Endothelial cell of umbilical vein (primary cell): ENCODE results near the gene EEF1AKMT3. TPM values are rescaled to one million over a fixed set of nuclear protein-coding genes. Genes with fewer than 3 reads are reported as not detected.

ENCODE experiments used
- BruUV-seq: library from RNA; stranded (reverse); fragments of 400-500 nt; replicated peaks from 2 replicates; lab custom pipeline; 2021; lab: Mats Ljungman, UMichigan
- CTCF ChIA-PET: fragments of 300-600, 350-600 bp; sonication (Branson Sonifier 250); formaldehyde crosslinking; loops from one replicate; lab custom pipeline; 2021; ENCODE audit warnings: antibody characterized with exemption, inconsistent platforms; lab: Charles Lee
- POLR2A ChIA-PET: fragments of 300-600, 350-600 bp; sonication (Branson Sonifier 250); formaldehyde crosslinking; loops from one replicate; lab custom pipeline; 2021; ENCODE audit warnings: antibody characterized with exemption, inconsistent platforms; lab: Charles Lee
- DNase-seq: peaks from one replicate; pipeline ENCODE4 v3.0.0-alpha.2; 2011; ENCODE audit warnings: low read depth, low spot score
- FAIRE-seq: peaks from 2 replicates; lab custom pipeline; 2011; peaks lifted over from hg19 to GRCh38; lab: Jason Lieb, UNC
- H2AFZ ChIP-seq: 2 replicates; pipeline ENCODE4 v1.6.0; 2012; ENCODE audit warnings: low read depth, low read length, control low read depth, inconsistent platforms
- H3K27ac ChIP-seq: 2 replicates; pipeline ENCODE4 v1.5.1; 2011; ENCODE audit warnings: low read depth, mild to moderate bottlenecking, control low read depth, low read length, moderate library complexity; ENCODE audit not compliant: insufficient read depth
- H3K27me3 ChIP-seq, 2 experiments: 2 replicates each; pipeline versions ENCODE4 v1.6.0 to v1.6.1; 2011; ENCODE audit warnings: low read length in 2 of 2, mixed read lengths in 1 of 2; ENCODE audit not compliant: control insufficient read depth in 2 of 2, insufficient read depth in 2 of 2
- H3K36me3 ChIP-seq, 2 experiments: 2 replicates in 1 of 2; 3 replicates in 1 of 2; pipeline ENCODE4 v1.5.1; 2011; ENCODE audit warnings: low read length in 2 of 2, mild to moderate bottlenecking in 1 of 2, moderate library complexity in 1 of 2; ENCODE audit not compliant: control insufficient read depth in 2 of 2, insufficient read depth in 2 of 2; ENCODE audit errors: extremely low read depth in 1 of 2
- H3K4me1 ChIP-seq: 3 replicates; pipeline ENCODE4 v1.5.1; 2011; ENCODE audit warnings: mild to moderate bottlenecking, low read length; ENCODE audit not compliant: control insufficient read depth, insufficient read depth; ENCODE audit errors: extremely low read depth
- H3K4me2 ChIP-seq: 2 replicates; pipeline ENCODE4 v1.6.1; 2011; ENCODE audit warnings: low read length, control low read depth, mixed read lengths; ENCODE audit not compliant: insufficient read depth
- H3K4me3 ChIP-seq, 3 experiments: fragments of 200-600 bp in 1 of 3; sonication (generic), shearing (Covaris generic) in 1 of 3; replicated peaks in 1 of 3; 2 replicates each; pipeline ENCODE4 v1.5.1; 2011 to 2016; ENCODE audit warnings: control low read depth in 3 of 3, low read length in 3 of 3, mild to moderate bottlenecking in 2 of 3, inconsistent platforms in 1 of 3, low read depth in 1 of 3, moderate library complexity in 1 of 3; ENCODE audit not compliant: insufficient read depth in 1 of 3
- H3K79me2 ChIP-seq: 2 replicates; pipeline ENCODE4 v1.6.0; 2012; ENCODE audit warnings: low read length, inconsistent platforms; ENCODE audit not compliant: control insufficient read depth, insufficient read depth
- H3K9ac ChIP-seq: replicated peaks from 2 replicates; pipeline ENCODE3; 2011; ENCODE audit warnings: low read length, control low read depth; ENCODE audit not compliant: insufficient read depth; ENCODE audit errors: extremely low read depth
- H3K9me1 ChIP-seq: replicated peaks from 3 replicates; pipeline ENCODE4 v1.6.0; 2011; ENCODE audit warnings: mild to moderate bottlenecking, low read length; ENCODE audit not compliant: control insufficient read depth, insufficient read depth; ENCODE audit errors: extremely low read depth
- H3K9me3 ChIP-seq: replicated peaks from 2 replicates; pipeline ENCODE4 v1.5.1; 2012; ENCODE audit warnings: low read length, inconsistent platforms; ENCODE audit not compliant: control insufficient read depth, insufficient read depth
- H4K20me1 ChIP-seq: replicated peaks from 2 replicates; pipeline ENCODE3; 2011; ENCODE audit warnings: mild to moderate bottlenecking, low read length; ENCODE audit not compliant: control insufficient read depth, insufficient read depth; ENCODE audit errors: extremely low read depth
- CTCF ChIP-seq, 2 donors: IDR thresholded peaks; 1 replicate in 1 of 2; 2 replicates in 1 of 2; pipeline ENCODE4 v1.5.1; 2011; ENCODE audit warnings: low read length in 2 of 2, mild to moderate bottlenecking in 2 of 2, moderate library complexity in 2 of 2, control low read depth in 1 of 2, inconsistent platforms in 1 of 2, low read depth in 1 of 2; ENCODE audit not compliant: insufficient read depth in 1 of 2; ENCODE audit errors: extremely low read depth in 1 of 2
- EZH2 ChIP-seq: IDR thresholded peaks from 2 replicates; pipeline ENCODE4 v1.6.1; 2012; ENCODE audit warnings: borderline replicate concordance, low read depth, mild to moderate bottlenecking, moderate library complexity, low read length, inconsistent platforms; ENCODE audit not compliant: severe bottlenecking
- FOS ChIP-seq: IDR thresholded peaks from 2 replicates; pipeline ENCODE4 v1.6.1; 2011; ENCODE audit warnings: mild to moderate bottlenecking, low read length, moderate library complexity, borderline replicate concordance; ENCODE audit not compliant: insufficient read depth
- GATA2 ChIP-seq: IDR thresholded peaks from 2 replicates; pipeline ENCODE4 v1.7.0; 2011; ENCODE audit warnings: low read depth, mild to moderate bottlenecking, moderate library complexity, mixed read lengths, low read length; ENCODE audit not compliant: insufficient read length, insufficient read depth
- JUN ChIP-seq: IDR thresholded peaks from 2 replicates; pipeline ENCODE4 v1.6.1; 2011; ENCODE audit warnings: borderline replicate concordance, low read depth; ENCODE audit not compliant: insufficient read length, insufficient read depth
- MYC ChIP-seq: IDR thresholded peaks from one replicate; pipeline ENCODE4 v1.6.1; 2011; ENCODE audit warnings: mild to moderate bottlenecking, low read depth, low read length
- POLR2A ChIP-seq: IDR thresholded peaks from 2 replicates; pipeline ENCODE4 v1.6.1; 2012; ENCODE audit warnings: low read depth, mild to moderate bottlenecking, control low read depth, low read length
- POLR2AphosphoS5 ChIP-seq: IDR thresholded peaks from 2 replicates; pipeline ENCODE4 v1.6.1; 2012; ENCODE audit warnings: low read depth, mild to moderate bottlenecking, control low read depth, low read length, moderate library complexity; ENCODE audit not compliant: insufficient read depth
- dilution Hi-C: fragments of 300-500 bp; cut with MboI; formaldehyde crosslinking; loops from one replicate; pipeline ENCODE4 v1.15.0; 2019; ENCODE audit warnings: low sequenced_read_pairs; ENCODE audit not compliant: extremely low pct_ligation_motif_present
- intact Hi-C: fragments of 100-400 bp; cut with micrococcal nuclease; formaldehyde crosslinking; loops from one replicate; pipeline ENCODE4 v1.10.0; 2022
- polyA plus RNA-seq, 4 experiments: library from polyadenylated mRNA; depleted of rRNA in 3 of 4; stranded (reverse) in 3 of 4; unstranded in 1 of 4; fragments of >200 nt; gene quantifications; 2 replicates each; pipeline versions ENCODE4 v1.2.1 to v1.2.3, GENCODE V29; 2011 to 2012; ENCODE audit warnings: missing spikeins in 1 of 4
- total RNA-seq: library from RNA; stranded (reverse); gene quantifications from 2 replicates; pipeline ENCODE4 v1.2.3, GENCODE V29; 2021
- TF ChIP-seq, protein P1 (sequence below): IDR thresholded peaks from 2 replicates; pipeline ENCODE4 v1.6.1; 2011; ENCODE audit not compliant: insufficient read depth, insufficient read length

The EEF1AKMT3 gene
- total and polyA plus RNA-seq, 2 donors (not counting 3 experiments of a cell fraction or from before 2014, with no cell fraction given): 7.9 to 8.8 TPM

GRCh38 chr12:57777911-57778310 lies 5.5 kb downstream of the EEF1AKMT3 start:
- Histone ChIP-seq H3K79me2 (peaks cover 2% of the 10 kb centered on the region), H3K4me2 (no peak overlapping the region), H3K27me3 (no peaks in the 10 kb centered on the region), H3K9me1 (no peaks in the 10 kb centered on the region), H3K27ac (no peak overlapping the region), H2AFZ (no peak overlapping the region), H3K4me1 (peaks cover 4% of the 10 kb centered on the region), H3K36me3 (peaks cover 0 to 3% of the 10 kb centered on the region in 2 experiments), H4K20me1 (no peaks in the 10 kb centered on the region), H3K9me3 (no peaks in the 10 kb centered on the region), H3K9ac (no peak overlapping the region), H3K4me3 (no peak overlapping the region)
- POLR2A ChIA-PET: no interaction called here
- dilution Hi-C loops (no loop called here), intact Hi-C loops (no loop called here)
- BruUV-seq: no TSS peak
- CTCF ChIA-PET: interaction anchor here (1.1 kb wide), 1 partner anchor 21 kb away, joined by 4 read pairs; no protein-coding TSS in a partner anchor
- DNase-seq (no peak), FAIRE-seq (no peak)
- no peak for TF ChIP-seq EZH2
- TF ChIP-seq GATA2: no peak
- no peak for TF ChIP-seq MYC
- no peak for TF ChIP-seq FOS
- no peak for TF ChIP-seq POLR2A
- TF ChIP-seq POLR2AphosphoS5: no peak
- TF ChIP-seq, protein P1, sequence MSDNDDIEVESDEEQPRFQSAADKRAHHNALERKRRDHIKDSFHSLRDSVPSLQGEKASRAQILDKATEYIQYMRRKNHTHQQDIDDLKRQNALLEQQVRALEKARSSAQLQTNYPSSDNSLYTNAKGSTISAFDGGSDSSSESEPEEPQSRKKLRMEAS: no peak
- TF ChIP-seq JUN: no peak
- no peak for TF ChIP-seq CTCF (IDR thresholded peaks at IDR 0.05; ENCODE audit: extremely low read depth in 1 of 2, insufficient read depth in 1 of 2, low read depth in 1 of 2, low read length in 2 of 2)
